GM18909 (cell line): Measurements from ENCODE around the gene GRIK1.

ENCODE experiments used
- ATAC-seq: cut with Tn5 transposase; IDR thresholded peaks from one replicate; pipeline ENCODE4 v1.9.1; 2021; ENCODE audit warnings: mild to moderate bottlenecking; ENCODE audit not compliant: unreplicated experiment, poor library complexity

GRIK1 gene

DNA sequence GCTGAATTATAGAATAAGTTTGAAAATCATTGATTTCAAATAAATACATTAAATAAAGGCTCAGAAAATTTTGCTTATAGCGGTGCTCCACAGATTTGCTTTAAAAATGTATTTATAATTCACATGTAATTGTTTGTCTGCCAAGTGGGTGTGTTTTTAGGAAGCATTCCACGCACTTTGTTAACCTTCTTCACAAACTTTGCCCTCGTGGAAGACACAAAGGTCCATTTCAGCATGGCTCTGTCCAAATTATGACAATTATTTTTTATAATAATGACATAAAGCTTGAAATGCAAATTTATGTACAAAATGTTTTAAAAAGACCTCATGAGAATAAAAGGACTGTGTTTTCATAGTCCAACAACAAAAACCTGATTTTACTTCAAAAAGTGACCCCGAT is 146.1 kb downstream of the GRIK1 start:
- ATAC-seq = no peak

DNA sequence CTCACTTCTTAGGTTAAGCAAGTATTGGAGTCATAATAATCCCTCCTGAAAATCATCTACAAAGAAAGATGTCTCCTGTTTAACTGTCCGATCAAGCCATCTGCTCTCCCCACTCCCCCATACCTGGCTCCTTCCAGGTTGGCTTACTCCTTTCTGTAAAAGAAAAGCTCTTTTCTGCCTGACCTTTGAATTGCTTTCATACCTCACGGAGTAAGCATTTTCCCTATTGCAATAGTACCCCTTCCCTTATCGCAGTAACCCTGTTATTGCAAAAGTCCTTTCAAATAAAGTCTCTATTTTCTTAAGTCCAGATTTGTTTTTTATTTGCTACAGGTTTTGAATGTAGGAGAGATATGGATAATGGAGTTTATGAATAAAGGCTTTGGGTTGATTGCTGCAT is 150.4 kb downstream of the GRIK1 start:
- no peak for ATAC-seq

- no peak for ATAC-seq
Measured at GRCh38 chr21:29788752-29789151, 151.0 kb downstream of the GRIK1 start.

GRCh38 chr21:29787361-29787909 is 152.4 kb downstream of the GRIK1 start:
- ATAC-seq = no peak

DNA sequence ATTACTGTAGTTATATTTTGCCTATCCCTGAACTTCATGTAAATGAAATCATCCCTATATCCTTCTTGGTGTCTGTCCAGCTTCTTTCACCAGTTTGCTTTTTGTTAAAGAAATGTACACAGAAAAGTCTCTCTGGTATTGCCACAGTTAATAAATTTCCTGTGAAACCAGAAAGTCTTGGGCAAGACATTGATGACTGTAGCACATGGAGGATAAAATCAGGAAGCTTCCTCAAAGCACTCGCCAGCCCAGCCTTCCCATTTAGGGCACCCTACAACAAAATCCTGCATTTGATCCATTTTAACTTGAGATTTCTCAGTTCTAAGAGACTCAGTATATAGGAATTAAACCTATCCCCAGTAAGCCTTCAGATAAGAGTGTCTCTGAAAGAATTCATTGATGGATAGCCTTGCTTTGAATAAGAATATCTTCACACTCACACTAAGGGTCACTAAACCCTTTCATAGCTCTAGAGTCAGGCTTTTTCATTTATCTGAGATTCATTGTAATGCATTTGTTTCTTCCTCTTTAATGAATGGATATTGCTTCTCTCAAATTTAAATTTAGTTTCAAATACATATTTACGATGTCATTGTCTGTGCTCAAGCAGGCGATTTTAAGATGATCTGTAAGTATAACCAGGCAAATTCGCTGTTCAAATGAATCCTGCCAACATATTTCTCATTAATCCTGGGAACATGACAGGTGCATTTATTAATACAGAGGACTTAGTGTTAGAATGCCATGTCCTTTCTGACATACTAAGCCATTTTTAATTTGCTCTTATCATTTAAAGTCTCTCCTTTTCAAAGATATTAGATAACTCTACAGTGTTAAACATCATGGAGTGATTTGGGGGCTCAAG is 153.1 kb downstream of the GRIK1 start:
- ATAC-seq = no peak

GRCh38 chr21:29777160-29777559 is 162.6 kb downstream of the GRIK1 start:
- ATAC-seq = no peak

- ATAC-seq = no peak
Measured at GRCh38 chr21:29775462-29775861, 164.3 kb downstream of the GRIK1 start.

DNA sequence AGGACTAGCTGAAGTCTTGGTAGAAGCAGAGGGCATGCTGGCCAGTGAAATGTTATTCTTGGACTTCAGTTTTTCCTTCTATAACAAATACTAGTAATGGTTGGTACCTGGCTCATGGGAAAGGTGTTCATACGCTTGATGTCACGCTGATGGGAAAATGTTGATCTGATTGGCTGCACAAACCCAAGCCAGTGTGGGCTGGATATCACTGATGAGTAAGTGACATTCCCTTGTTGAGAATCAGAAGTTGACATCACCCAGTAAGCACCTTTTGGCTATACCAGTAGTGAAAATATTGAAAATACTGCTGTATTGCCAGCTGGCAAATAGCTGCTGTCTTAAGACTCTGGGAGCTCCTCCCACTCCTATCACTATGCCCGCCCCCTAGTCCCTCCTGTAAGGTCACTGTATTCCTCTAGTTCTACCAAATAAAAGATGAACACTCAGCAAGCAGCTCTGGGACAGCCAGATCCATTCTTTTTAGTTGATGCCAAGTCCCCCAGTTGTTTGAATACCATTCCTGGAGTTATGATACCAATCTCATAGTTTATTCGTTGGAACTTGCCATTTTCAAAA is 168.2 kb downstream of the GRIK1 start:
- no peak for ATAC-seq

- no peak for ATAC-seq
Measured at GRCh38 chr21:29763674-29764073, 176.1 kb downstream of the GRIK1 start.

- no peak for ATAC-seq
Measured at GRCh38 chr21:29762570-29763082, 177.2 kb downstream of the GRIK1 start.

DNA sequence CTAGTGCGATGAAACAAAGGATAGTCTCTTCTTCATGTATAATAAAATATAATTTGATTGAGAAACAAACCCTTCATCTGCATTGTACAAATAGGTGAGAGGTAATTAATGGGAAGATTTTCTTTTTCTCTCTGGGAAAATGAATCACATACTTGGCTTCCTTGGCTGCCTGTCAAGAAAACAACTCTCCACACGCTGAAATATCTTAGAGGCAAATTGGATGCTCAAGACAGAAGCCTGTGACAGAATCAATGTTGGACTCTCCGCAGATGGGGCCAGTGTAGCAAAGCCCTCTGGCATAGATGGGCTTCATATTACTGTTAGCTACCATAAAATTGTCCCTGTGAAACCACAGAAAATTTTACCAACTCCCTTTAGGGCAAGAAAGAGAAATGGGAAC is 186.6 kb downstream of the GRIK1 start:
- no peak for ATAC-seq

DNA sequence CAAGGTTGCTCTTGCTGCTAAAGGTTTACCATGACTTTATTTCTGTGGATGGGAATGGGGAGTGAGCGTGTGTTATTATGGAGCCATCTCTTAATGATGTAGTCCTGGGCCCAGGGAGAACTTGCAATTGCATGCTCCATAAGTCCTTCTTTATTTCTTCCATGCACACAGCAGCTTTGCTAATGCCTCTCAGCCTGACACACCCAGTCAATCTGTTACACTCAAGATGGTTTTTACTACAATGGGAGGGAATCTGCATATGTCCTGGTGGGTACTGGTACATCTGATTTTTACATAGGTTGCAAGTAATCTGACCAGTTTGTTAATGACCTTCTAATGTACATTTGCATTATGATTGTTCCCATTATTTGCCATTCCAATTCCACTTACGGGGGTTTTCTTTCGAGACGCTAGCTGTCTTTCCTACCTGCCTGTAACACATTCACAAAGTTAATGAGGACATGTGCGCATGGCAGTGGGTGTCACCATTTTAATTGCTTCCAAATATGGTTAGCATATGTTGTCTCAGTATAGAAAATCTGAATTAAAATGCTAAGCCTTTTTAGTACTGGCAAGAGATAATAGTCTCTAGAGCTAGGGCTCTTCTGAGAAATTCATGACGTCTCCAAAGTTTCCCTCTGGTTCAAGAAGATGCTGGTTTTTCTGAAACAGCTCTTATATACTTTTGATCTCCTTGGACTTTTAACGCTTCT is 188.2 kb downstream of the GRIK1 start:
- ATAC-seq = no peak

GRCh38 chr21:29749957-29750356 is 189.8 kb downstream of the GRIK1 start:
- no peak for ATAC-seq

DNA sequence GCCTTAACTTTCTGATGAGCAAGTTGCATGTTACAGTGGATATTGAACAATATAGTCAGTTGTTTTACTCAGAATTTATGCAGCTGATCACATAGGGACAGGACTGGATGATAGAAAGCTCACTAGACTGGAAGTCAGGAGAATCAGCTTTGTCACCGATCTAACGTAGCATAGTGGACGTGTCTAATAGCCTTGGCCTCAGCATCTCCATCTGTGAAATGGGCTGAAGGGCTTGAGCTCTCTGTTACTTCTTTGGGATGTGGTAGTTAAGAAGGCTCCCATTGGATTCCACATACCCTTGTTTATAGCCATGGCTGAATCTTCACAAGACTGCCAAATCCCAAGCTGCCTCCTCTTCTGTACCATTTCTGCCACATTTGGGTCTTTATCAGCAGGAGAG is 190.6 kb downstream of the GRIK1 start:
- ATAC-seq = no peak

- ATAC-seq = no peak
Measured at GRCh38 chr21:29748391-29749167, 191.2 kb downstream of the GRIK1 start.

GRCh38 chr21:29741761-29742160 is 198.0 kb downstream of the GRIK1 start:
- no peak for ATAC-seq

- no peak for ATAC-seq
Measured at GRCh38 chr21:29739176-29739575, 200.6 kb downstream of the GRIK1 start.

DNA sequence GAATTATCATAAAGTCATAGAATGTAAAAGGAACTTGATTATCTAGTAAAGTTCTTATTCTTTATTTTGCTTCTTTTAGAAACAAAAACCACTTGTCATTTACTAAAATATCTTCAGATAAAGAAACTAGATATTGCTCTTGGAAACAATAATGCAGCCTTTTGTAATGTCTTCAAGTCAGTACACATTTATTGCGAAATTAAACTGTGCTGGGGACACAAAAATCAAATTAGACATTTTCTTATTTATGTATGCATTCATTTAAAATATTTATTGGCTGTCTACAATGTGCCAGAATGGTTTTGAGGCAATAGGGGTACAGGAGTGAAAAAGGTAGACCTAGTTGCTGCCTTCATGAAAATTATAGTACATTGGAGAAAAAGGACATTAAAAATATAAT is 201.1 kb downstream of the GRIK1 start:
- ATAC-seq = no peak

- ATAC-seq = no peak
Measured at GRCh38 chr21:29737186-29737585, 202.6 kb downstream of the GRIK1 start.

DNA sequence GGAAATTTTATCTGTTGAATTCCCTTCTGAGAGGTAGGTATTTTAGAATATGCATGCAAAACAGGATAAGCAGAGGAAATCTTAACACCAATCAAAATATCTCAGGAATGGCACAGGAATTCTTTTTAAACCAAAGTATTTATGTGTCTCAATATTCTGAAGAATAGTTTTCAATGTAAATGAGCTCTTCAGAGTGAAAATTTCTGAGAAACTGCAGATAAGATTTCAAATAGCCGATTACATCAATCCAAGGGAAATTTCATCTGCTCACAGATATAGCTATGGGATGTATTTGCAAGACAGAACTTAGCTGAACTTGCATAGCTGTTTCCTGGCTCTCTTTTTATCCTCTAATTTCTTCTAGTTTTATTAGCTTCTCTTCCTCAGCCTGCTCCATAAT is 209.5 kb downstream of the GRIK1 start:
- no peak for ATAC-seq
